Measurements from ENCODE around the gene SLC9A8.

Gene SLC9A8

DNA sequence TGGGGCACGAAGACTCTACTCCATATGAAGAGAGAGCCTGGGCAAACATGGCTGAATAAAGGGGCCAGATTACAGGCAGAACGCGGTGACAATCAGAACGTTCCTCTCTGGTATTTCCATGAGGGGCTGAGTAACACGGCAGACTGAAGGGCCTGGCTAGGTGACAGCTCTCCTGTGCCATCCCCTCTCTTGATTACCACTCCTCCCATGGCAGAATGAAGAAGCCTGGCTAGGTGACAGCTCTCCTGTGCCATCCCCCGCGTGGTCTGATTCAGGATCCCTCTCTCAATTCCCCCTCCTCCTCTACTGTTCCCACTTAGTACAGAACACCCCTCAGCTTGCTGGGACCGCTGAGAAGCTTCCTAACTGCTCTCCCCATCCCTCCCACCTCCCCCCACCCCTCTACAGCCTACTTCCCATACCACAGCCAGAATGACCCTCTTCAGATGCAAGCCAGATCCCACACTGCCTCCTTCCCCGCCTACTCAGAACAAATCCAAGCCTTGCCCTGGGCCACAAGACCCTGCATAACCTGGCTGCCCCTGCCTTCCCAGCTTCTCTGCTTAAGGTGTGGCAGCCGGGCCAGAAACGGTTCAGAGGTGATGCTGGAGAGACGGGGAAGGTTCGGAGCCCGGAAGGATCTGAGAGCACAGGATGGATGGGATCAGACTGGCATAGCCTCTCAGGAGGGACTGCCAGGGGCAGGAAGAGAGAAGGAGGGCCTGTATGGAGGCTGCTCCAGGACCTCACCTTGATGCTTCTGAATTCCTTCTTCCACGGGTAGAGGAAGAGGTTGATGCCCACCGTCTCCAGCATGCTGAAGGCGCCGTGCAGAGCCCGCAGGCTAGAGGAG is 95.0 kb downstream of the SLC9A8 start:
- H3K4me1 ChIP-seq (ENCODE audit: control insufficient read depth, insufficient read depth, low read length), result no peaks in the 10 kb centered on the region
- H3K36me3 ChIP-seq (ENCODE audit: insufficient read depth, low read length), result peaks cover 46% of the 10 kb centered on the region

DNA sequence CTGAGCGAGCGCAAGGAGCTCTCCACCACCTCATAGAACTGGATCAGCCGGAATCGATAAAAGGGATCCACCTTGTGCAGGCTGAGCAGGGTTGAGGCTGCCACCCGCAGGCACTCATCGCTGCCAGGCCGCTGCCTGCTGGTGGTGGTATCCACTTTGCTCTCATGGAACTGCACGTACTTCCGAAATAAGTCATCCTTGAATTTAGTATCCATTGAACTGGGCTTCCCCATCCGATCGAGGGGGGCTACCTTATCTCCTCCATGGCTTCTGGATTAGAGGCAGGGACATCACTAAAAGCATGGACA is 95.6 kb downstream of the SLC9A8 start:
- Histone ChIP-seq H3K36me3 (ENCODE audit: insufficient read depth, low read length) (peaks cover 46% of the 10 kb centered on the region), H3K4me3 (ENCODE audit: low read length) (no peak overlapping the region)

More for the DNA sequence above, 95.0 kb downstream of the SLC9A8 start:
- no peak overlapping the region for H3K4me3 ChIP-seq (ENCODE audit: low read length)
- H3K9ac ChIP-seq (ENCODE audit: low read depth, low read length), result no peak overlapping the region
- H3K4me2 ChIP-seq (ENCODE audit: low read length), result no peak overlapping the region
- H3K27me3 ChIP-seq (ENCODE audit: control insufficient read depth, insufficient read depth, low read length), result no peaks in the 10 kb centered on the region
- no peaks in the 10 kb centered on the region for H3K9me3 ChIP-seq (replicated peaks; ENCODE audit: low read length)

DNA sequence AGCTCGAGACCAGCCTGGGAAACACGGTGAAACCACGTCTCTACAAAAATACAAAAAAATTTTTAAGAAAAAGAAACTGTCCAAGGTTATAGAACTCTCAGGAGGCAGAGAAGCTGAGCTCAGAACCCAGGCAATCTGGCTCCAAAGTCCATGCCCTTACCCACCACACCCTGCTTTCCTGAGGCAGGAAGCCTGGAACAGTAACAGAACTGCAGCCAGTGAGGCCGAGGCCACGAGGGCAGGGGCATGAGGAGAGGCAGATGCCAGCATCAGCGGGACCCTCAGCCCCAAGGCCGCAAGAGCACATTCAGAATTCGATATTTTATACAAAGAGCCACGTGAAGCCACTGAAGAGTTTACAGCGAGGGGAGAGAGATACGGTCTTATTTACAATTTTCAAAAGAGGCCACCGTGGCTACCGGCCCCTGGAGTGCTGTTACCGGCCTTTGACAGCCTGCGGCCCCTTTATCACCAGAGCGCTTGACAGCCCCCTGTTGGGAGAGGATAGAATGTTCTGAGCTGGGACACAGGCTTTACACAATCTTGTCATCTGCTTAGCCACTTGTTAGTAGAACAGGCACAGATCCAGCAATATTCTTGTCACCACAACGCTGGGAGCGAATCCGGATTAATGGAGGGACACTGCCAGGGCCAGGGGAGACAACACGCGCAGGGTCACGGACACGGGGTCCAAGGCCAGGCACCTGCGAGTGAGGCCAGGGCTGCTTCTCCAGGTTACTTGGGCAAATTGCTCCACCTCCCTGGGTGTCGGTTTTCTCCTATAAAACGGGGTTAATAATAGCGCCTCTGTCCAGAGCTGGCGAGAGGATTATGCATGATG is 97.1 kb downstream of the SLC9A8 start:
- no peaks in the 10 kb centered on the region for H3K9me3 ChIP-seq (replicated peaks; ENCODE audit: low read length)
- H3K4me2 ChIP-seq (ENCODE audit: low read length), result no peak overlapping the region
- no peak overlapping the region for H3K9ac ChIP-seq (ENCODE audit: low read depth, low read length)
- no peak overlapping the region for H3K4me3 ChIP-seq (ENCODE audit: low read length)
- no peaks in the 10 kb centered on the region for H3K27me3 ChIP-seq (ENCODE audit: control insufficient read depth, insufficient read depth, low read length)
- peaks cover 13% of the 10 kb centered on the region for H3K4me1 ChIP-seq (ENCODE audit: control insufficient read depth, insufficient read depth, low read length)
- peaks cover 36% of the 10 kb centered on the region for H3K36me3 ChIP-seq (ENCODE audit: insufficient read depth, low read length)

More for the DNA sequence above, 95.6 kb downstream of the SLC9A8 start:
- H3K4me2 ChIP-seq (ENCODE audit: low read length), result no peak overlapping the region
- H3K9me3 ChIP-seq (replicated peaks; ENCODE audit: low read length), result no peaks in the 10 kb centered on the region
- H3K27me3 ChIP-seq (ENCODE audit: control insufficient read depth, insufficient read depth, low read length), result no peaks in the 10 kb centered on the region
- no peak overlapping the region for H3K9ac ChIP-seq (ENCODE audit: low read depth, low read length)
- peaks cover under 1% of the 10 kb centered on the region for H3K4me1 ChIP-seq (ENCODE audit: control insufficient read depth, insufficient read depth, low read length)

DNA sequence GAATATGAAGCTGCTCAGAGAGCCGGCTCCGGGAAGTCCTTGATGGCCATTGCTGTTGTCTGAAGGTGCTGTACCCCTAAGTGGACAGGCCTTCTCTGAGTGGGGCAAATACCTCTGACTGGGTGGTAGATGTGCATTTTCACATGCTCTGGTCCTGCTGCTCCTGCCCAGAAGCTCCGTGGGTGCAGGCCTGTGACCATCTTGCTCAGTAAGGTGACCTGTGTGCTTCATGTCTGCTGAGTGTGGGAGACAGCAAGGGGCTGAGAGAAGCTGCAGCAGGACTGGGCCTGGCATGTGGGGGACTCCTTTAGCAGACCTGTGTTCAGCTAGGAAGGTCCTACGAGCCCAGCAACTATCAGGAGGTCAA is 97.7 kb downstream of the SLC9A8 start:
- no peak overlapping the region for H3K9ac ChIP-seq (ENCODE audit: low read depth, low read length)
- H3K36me3 ChIP-seq (ENCODE audit: insufficient read depth, low read length), result peaks cover 30% of the 10 kb centered on the region
- H3K4me2 ChIP-seq (ENCODE audit: low read length), result no peak overlapping the region
- no peaks in the 10 kb centered on the region for H3K27me3 ChIP-seq (ENCODE audit: control insufficient read depth, insufficient read depth, low read length)
- no peak overlapping the region for H3K4me3 ChIP-seq (ENCODE audit: low read length)
- H3K9me3 ChIP-seq (replicated peaks; ENCODE audit: low read length), result no peaks in the 10 kb centered on the region
- peaks cover 13% of the 10 kb centered on the region for H3K4me1 ChIP-seq (ENCODE audit: control insufficient read depth, insufficient read depth, low read length)

DNA sequence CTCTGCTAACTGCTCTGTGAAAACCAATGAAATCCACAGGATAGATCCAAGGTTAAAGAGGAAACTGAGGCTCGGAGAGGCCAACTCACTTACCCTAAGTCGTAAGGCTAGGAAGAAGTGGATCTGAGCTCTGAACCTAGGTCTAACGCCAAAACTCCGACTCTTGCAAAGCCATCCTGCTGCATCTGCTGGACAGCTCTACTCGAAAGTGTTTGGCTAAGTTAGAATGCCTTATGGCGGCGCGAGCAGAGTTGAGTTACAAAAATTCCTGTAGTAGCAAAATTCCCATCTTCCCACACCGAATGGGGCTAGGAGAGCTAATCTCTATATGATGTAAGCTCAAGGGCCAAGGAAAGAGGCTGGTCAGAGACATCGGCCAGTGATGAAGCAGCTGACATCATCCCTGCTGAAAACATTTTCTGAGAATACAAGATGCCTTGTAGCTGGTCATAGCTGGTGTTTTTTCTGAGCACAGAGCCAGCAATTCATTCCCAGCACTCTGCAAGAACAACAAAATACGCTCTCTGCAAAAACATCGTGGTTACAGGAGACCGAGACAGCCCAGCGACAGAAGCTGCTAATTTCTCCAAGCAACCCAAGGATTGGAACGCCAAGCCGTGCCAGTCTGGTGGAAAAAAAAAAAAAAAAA is 100.9 kb downstream of the SLC9A8 start:
- peaks cover 13% of the 10 kb centered on the region for H3K4me1 ChIP-seq (ENCODE audit: control insufficient read depth, insufficient read depth, low read length)
- H3K4me2 ChIP-seq (ENCODE audit: low read length), result peak overlapping the region; percentile 82
- H3K4me3 ChIP-seq (ENCODE audit: low read length), result peak overlapping the region; percentile 96
- no peak overlapping the region for H3K9ac ChIP-seq (ENCODE audit: low read depth, low read length)
- H3K9me3 ChIP-seq (replicated peaks; ENCODE audit: low read length), result no peaks in the 10 kb centered on the region
- no peaks in the 10 kb centered on the region for H3K27me3 ChIP-seq (ENCODE audit: control insufficient read depth, insufficient read depth, low read length)
- peaks cover 8% of the 10 kb centered on the region for H3K36me3 ChIP-seq (ENCODE audit: insufficient read depth, low read length)

DNA sequence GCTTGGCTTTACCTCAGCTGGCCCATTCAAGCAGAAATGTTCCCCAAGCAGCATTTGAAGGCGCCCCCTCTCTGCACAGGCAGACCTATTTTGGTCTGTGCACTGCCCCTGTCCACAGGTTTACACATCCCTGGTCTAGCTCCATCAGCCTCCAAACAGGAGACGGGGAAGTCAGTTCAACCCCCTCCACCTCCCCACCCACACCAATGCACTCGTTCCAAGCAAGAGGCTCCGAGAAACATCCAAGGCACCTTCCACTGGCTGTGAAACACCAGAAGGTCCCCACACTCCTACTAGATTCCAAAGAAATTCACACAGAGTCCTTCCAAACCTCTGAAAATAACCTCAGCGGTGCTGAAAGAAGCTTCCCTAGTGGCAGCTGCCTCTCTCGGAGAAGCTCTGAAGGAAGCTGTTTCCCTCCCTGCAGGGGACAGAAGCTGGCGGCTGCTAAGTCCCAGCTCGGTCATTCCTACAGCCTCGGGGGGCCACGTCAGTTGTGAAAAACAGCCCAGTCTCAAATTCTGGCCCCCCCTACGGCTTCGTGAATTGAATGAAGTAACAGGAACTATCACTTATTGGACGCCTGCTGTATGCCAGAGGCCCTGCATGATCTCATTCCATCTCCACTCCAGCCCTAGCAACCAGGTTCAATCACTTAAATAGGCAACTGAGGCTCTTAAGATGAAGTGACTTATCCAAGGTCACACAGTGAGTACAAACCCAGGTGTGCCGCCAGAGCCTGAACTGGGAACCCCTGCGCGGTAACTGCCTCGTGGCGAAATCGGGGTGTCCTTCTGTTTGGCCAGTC is 101.9 kb downstream of the SLC9A8 start:
- peak overlapping the region; percentile 99 for H3K9ac ChIP-seq (ENCODE audit: low read depth, low read length)
- H3K9me3 ChIP-seq (replicated peaks; ENCODE audit: low read length), result no peaks in the 10 kb centered on the region
- H3K4me3 ChIP-seq (ENCODE audit: low read length), result peak overlapping the region; percentile 96
- H3K4me2 ChIP-seq (ENCODE audit: low read length), result peak overlapping the region; percentile 82
- peaks cover 5% of the 10 kb centered on the region for H3K36me3 ChIP-seq (ENCODE audit: insufficient read depth, low read length)
- no peaks in the 10 kb centered on the region for H3K27me3 ChIP-seq (ENCODE audit: control insufficient read depth, insufficient read depth, low read length)
- H3K4me1 ChIP-seq (ENCODE audit: control insufficient read depth, insufficient read depth, low read length), result peaks cover 13% of the 10 kb centered on the region

DNA sequence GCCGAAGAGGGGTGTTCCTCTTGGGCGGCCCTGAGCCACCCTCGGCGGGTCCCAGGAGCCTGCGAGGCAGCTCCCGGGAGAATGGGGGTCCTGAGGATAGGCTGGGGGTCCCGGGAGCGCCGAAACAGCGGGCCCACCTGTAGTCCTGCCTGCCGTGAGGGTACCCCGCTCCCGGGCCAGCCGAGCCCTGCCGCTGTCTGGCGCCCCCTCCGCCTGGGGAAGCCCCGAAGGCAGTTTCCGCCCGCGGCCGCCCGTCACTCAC is 102.4 kb downstream of the SLC9A8 start:
- Histone ChIP-seq H3K4me3 (ENCODE audit: low read length) (peak overlapping the region; percentile 96), H3K9me3 (replicated peaks; ENCODE audit: low read length) (no peaks in the 10 kb centered on the region), H3K4me2 (ENCODE audit: low read length) (peak overlapping the region; percentile 82), H3K9ac (ENCODE audit: low read depth, low read length) (peak overlapping the region; percentile 99), H3K27me3 (ENCODE audit: control insufficient read depth, insufficient read depth, low read length) (no peaks in the 10 kb centered on the region), H3K4me1 (ENCODE audit: control insufficient read depth, insufficient read depth, low read length) (peaks cover 13% of the 10 kb centered on the region), H3K36me3 (ENCODE audit: insufficient read depth, low read length) (peaks cover 3% of the 10 kb centered on the region)

DNA sequence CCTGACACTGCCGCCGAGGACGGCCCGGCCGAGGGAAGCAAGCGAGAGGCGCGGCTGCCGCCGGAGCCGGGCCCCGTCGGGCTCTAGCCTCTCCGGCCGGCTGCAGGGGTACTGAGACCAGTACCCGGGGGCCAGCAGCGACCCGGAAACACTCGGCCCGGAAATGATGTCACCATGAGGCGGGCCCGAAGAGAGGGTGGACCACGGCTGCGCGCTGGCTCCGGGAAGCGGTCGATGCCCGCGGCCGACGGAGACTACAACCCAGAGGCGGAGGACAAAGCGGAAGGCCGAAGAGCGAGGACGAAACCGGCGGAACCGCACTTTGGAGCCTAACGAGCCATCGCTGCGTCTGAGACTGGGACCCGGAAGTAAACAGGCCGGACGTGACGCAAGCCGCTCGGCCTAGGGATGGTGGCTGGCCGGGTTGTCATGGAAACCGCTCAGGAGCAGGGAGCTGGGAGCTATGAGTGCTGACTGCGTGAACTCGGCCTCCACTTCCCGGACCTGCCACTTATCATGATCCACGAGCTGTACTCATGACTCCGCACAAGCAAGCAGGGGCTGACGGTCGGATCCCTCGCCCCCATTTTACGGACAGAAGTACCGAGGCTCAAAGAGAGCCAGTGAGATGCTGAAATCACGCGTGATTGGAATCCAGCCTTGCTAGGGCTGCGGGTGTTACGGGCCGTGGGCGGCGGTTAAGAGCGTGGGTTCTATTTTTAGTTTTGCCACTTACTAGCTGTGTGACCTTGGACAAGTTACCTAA is 102.9 kb downstream of the SLC9A8 start, which contains the start of gene SPATA2:
Gene SPATA2, minus strand, starts transcription at position 150 of the 766 bp plus-strand sequence. CDS start 7,039 bp downstream, outside the sequence.
- Histone ChIP-seq H3K9me3 (replicated peaks; ENCODE audit: low read length) (no peaks in the 10 kb centered on the region), H3K4me3 (ENCODE audit: low read length) (peak within 1 kb of the TSS; percentile 96), H3K27me3 (ENCODE audit: control insufficient read depth, insufficient read depth, low read length) (no peaks in the 10 kb centered on the region), H3K36me3 (ENCODE audit: insufficient read depth, low read length) (no peaks in the 10 kb centered on the region), H3K4me2 (ENCODE audit: low read length) (peak within 1 kb of the TSS; percentile 82), H3K9ac (ENCODE audit: low read depth, low read length) (peak within 1 kb of the TSS; percentile 99), H3K4me1 (ENCODE audit: control insufficient read depth, insufficient read depth, low read length) (peaks cover 13% of the 10 kb centered on the region)

DNA sequence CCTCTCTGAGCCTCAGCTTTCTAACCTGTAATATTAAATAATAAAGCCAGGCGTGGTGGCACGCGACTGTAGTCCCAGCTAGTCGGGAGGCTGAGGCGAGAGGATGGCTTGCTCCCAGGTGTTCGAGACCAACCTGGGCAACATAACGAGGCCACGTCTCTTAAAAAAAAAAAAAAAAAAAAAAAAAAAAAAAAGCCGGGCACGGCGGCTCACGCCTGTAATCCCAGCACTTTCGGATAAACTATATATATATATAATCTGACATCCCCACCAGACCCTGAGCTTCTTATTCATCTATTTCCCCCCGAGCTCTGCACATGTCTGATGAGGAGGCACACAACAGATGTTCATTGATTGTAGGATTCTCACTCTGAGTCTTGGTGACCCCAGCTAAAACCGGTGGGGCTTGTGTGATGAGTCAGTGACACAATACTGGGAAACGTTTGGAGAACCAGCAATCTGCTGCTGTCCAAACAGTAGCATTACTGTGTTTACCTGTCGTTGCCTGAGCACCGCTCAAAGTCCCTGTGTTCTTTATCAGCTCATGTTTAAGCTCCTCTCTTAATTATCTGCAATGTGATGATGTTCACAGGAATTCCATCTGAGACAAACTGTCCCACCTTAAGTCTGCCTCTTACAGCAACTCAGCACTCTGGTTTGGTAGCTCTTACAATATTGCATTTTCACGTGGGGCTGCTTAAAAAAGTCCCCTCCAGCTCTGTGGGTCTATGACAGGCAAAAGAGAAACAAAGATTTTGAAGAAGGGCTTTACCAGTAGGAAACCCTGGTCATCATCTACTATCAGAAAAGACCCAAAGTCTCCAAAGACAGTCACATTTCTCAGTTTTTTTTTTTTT is 103.7 kb downstream of the SLC9A8 start:
- Histone ChIP-seq H3K4me1 (ENCODE audit: control insufficient read depth, insufficient read depth, low read length) (peaks cover 13% of the 10 kb centered on the region), H3K4me2 (ENCODE audit: low read length) (peak overlapping the region; percentile 82), H3K9ac (ENCODE audit: low read depth, low read length) (peak overlapping the region; percentile 99), H3K9me3 (replicated peaks; ENCODE audit: low read length) (no peaks in the 10 kb centered on the region), H3K36me3 (ENCODE audit: insufficient read depth, low read length) (no peaks in the 10 kb centered on the region), H3K4me3 (ENCODE audit: low read length) (peak overlapping the region; percentile 96), H3K27me3 (ENCODE audit: control insufficient read depth, insufficient read depth, low read length) (no peaks in the 10 kb centered on the region)

DNA sequence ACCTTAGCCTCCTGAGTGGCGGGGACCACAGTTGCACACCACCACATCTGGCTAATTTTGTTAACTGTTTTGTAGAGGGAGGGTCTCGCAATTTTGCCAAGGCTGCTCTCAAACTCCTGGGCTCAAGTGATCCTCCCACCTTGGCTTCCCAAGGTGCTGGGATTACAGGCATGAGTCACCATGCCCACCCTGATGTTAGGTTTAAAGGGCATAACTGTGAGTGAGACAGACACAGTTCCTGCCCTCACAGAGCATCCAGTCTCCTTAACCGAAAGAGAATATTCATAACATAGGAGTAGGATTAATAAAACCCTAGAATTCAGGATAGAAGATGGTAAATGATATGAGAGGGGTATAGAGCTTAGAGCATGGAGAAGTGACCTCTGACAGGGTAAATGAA is 105.8 kb downstream of the SLC9A8 start:
- peaks cover 10% of the 10 kb centered on the region for H3K4me1 ChIP-seq (ENCODE audit: control insufficient read depth, insufficient read depth, low read length)
- H3K4me2 ChIP-seq (ENCODE audit: low read length), result no peak overlapping the region
- H3K9me3 ChIP-seq (replicated peaks; ENCODE audit: low read length), result no peaks in the 10 kb centered on the region
- no peak overlapping the region for H3K4me3 ChIP-seq (ENCODE audit: low read length)
- no peaks in the 10 kb centered on the region for H3K36me3 ChIP-seq (ENCODE audit: insufficient read depth, low read length)
- H3K9ac ChIP-seq (ENCODE audit: low read depth, low read length), result no peak overlapping the region
- no peaks in the 10 kb centered on the region for H3K27me3 ChIP-seq (ENCODE audit: control insufficient read depth, insufficient read depth, low read length)
